Testis (tissue), 3 donors: ENCODE results near the gene VPREB3. TPM values are rescaled to one million over a fixed set of nuclear protein-coding genes. Genes with fewer than 3 reads are reported as not detected.

Experiments
- DNase-seq: peaks from one replicate; pipeline ENCODE4 v3.0.0-alpha.2; 2019
- H3K27ac ChIP-seq, 2 donors: fragments of 200-600 bp; sonication (generic); one replicate each; pipeline ENCODE4 v1.5.1; 2019
- H3K27me3 ChIP-seq: fragments of 200-600 bp; sonication (generic); one replicate; pipeline ENCODE4 v1.5.1; 2019
- H3K36me3 ChIP-seq: fragments of 200-600 bp; sonication (generic); one replicate; pipeline ENCODE4 v1.5.1; 2017; ENCODE audit warnings: low read depth; ENCODE audit errors: missing control alignments
- H3K4me1 ChIP-seq: fragments of 200-600 bp; sonication (generic); one replicate; pipeline ENCODE4 v1.5.1; 2019
- H3K4me3 ChIP-seq, 2 donors: fragments of 200-600 bp; sonication (generic); one replicate each; pipeline ENCODE4 v1.5.1; 2017 to 2019
- H3K9me3 ChIP-seq: fragments of 200-600 bp; sonication (generic); one replicate; pipeline ENCODE4 v1.5.1; 2017
- CTCF ChIP-seq, 3 experiments: fragments of 450-650 bp in 2 of 3; fragments of 200-600 bp in 1 of 3; sonication (generic) in 1 of 3; IDR thresholded peaks; one replicate each; pipeline ENCODE4 v1.5.1; 2016 to 2019; ENCODE audit warnings: antibody characterized with exemption in 3 of 3, mild to moderate bottlenecking in 2 of 3, moderate library complexity in 1 of 3
- POLR2A ChIP-seq: fragments of 450-650 bp; IDR thresholded peaks from one replicate; pipeline ENCODE4 v1.6.1; 2017; ENCODE audit warnings: antibody characterized with exemption, mild to moderate bottlenecking, moderate library complexity
- WGBS, 2 donors: methylation state at CpG; one replicate each; pipeline ENCODE4 v1.1.5; 2018; 5-methylcytosine and 5-hydroxymethylcytosine counted together
- intact Hi-C: fragments of 100-400 bp; cut with DNase I; formaldehyde crosslinking; loops from one replicate; pipeline ENCODE4 v1.15.1; 2023; ENCODE audit warnings: low total_unique reads
- polyA plus RNA-seq: library from polyadenylated mRNA; stranded (reverse); fragments of 350-450 nt; fragmentation: Illumina TruSeq; extraction: RNeasy Lipid Tissue Mini Kit (QIAGEN cat#74804); gene quantifications from one replicate; pipeline ENCODE4 v1.2.3, GENCODE V29; 2014; ENCODE audit warnings: low read depth, low replicate concordance; ENCODE audit not compliant: insufficient read depth
- total RNA-seq, 2 donors: library from RNA; depleted of rRNA; stranded (reverse); fragments of >200 nt; gene quantifications; one replicate each; pipeline ENCODE4 v1.2.3, GENCODE V29; 2016

The VPREB3 gene
- total and polyA plus RNA-seq, 3 donors from 2014 or later, result 0.68 to 1.2 TPM; not detected in 1

GRCh38 chr22:23720855-23721254 lies 33.4 kb downstream of the VPREB3 start:
- no peaks in the 10 kb centered on the region for H3K27me3 ChIP-seq
- WGBS, 2 donors, result 69 to 80% methylated on average over 6 of the region's 6 CpGs
- intact Hi-C loops, result no loop called here
- no peak overlapping the region for H3K27ac ChIP-seq
- H3K36me3 ChIP-seq, result no peaks in the 10 kb centered on the region
- no peak overlapping the region for H3K4me3 ChIP-seq
- TF ChIP-seq POLR2A, result no peak
- TF ChIP-seq CTCF (IDR thresholded peaks at IDR 0.05), result no peak
- H3K4me1 ChIP-seq, result no peaks in the 10 kb centered on the region
- no peaks in the 10 kb centered on the region for H3K9me3 ChIP-seq
- no peak for DNase-seq

GRCh38 chr22:23718371-23719165 lies 35.7 kb downstream of the VPREB3 start:
- no peak for TF ChIP-seq CTCF (IDR thresholded peaks at IDR 0.05)
- no peak for TF ChIP-seq POLR2A
- 87 to 89% methylated on average over 17 of the region's 17 CpGs for WGBS, 2 donors
- Histone ChIP-seq H3K27ac (no peak overlapping the region), H3K9me3 (no peaks in the 10 kb centered on the region), H3K36me3 (no peaks in the 10 kb centered on the region), H3K4me3 (no peak overlapping the region), H3K4me1 (no peaks in the 10 kb centered on the region), H3K27me3 (no peaks in the 10 kb centered on the region)
- DNase-seq, result no peak
- intact Hi-C loops, result no loop called here

DNA sequence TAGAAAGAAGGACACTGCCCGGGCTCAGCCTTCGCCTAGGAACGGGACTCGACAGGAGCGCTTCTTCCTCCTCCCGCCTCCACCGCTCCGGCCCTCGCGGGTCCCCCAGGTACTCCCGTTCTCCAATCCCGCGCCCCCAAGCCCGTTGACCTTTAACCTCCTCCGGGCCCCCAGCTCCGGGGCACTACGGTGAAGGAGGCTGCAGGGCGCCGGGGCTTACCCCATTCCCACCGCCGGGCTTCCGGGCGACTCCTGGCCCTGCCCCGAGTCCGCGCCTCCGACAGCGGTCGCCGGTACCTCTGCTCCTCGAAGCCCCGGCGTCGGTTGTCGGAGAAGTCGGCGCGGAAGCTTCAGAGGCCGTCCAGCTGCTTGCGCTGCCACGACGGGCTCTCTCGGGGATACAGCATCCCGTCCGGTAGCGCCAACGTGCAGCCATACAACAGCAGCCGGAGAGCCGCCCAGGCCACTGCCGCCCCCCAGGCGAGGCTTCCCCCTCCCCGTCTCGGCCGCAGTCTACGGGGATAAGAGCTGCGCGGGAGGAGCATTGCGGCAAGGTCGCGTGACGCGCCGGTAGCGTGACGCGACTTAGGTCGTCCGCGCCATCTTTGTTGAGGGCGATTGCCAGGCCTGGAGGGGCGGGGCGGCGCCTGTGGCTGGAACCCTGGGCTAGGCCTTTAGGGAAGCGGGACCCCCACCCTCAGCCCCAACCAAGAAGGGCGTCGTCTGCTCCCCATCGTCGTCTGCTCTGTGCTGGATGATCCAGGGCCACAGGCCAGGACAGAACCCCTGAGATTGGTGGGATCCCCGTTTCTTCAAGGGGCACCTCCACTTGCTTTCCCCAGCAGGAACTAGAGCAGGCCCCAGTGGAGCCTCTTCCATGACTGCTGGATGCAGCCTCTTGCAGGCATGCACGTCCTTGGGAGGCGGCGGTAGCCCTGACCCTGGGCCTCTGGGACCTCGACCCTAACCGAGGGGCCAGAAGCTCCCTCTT lies 37.1 kb downstream of the VPREB3 start:
- H3K9me3 ChIP-seq, result no peaks in the 10 kb centered on the region
- TF ChIP-seq CTCF (IDR thresholded peaks at IDR 0.05), result no peak
- peak; percentile 21 for TF ChIP-seq POLR2A
- intact Hi-C loops, result no loop called here
- no peaks in the 10 kb centered on the region for H3K4me1 ChIP-seq
- peak; percentile 93 for DNase-seq
- H3K27me3 ChIP-seq, result no peaks in the 10 kb centered on the region
- peak overlapping the region; percentile 76 to 77 for H3K4me3 ChIP-seq
- 1 to 5% methylated on average over 4 to 63 of the region's 84 CpGs for WGBS, 2 donors
- H3K36me3 ChIP-seq, result no peaks in the 10 kb centered on the region
- H3K27ac ChIP-seq, result peak overlapping the region; percentile 40 to 83

- intact Hi-C loops, result no loop called here
- H3K9me3 ChIP-seq, result no peaks in the 10 kb centered on the region
- no peak overlapping the region for H3K27ac ChIP-seq
- no peaks in the 10 kb centered on the region for H3K36me3 ChIP-seq
- H3K4me1 ChIP-seq, result no peaks in the 10 kb centered on the region
- H3K4me3 ChIP-seq, result peak overlapping the region in 1 of 2 donors; percentile 76
- TF ChIP-seq POLR2A, result no peak
- no peak for TF ChIP-seq CTCF (IDR thresholded peaks at IDR 0.05)
- 49 to 60% methylated on average over 18 of the region's 18 CpGs for WGBS, 2 donors
- H3K27me3 ChIP-seq, result no peaks in the 10 kb centered on the region
- DNase-seq, result no peak
Observed at GRCh38 chr22:23715806-23716375, 38.3 kb downstream of the VPREB3 start.
